PFSK-1 (cell line): ENCODE results near the gene OSBP.

Experiments
- FOXP2 ChIP-seq: optimal IDR thresholded peaks from 2 replicates; pipeline ENCODE3; 2011; ENCODE audit warnings: borderline replicate concordance, control low read depth, inconsistent platforms; ENCODE audit not compliant: insufficient read depth; ENCODE audit errors: extremely low read length, extremely low read depth
- POLR2AphosphoS5 ChIP-seq: IDR thresholded peaks from 2 replicates; pipeline ENCODE4 v1.6.1; 2012; ENCODE audit warnings: low read depth, mild to moderate bottlenecking, control low read depth, low read length, moderate library complexity
- REST ChIP-seq, 2 experiments: IDR thresholded peaks; 2 replicates each; pipeline versions ENCODE4 v1.6.1 to v1.8.0; 2011 to 2012; ENCODE audit warnings: low read depth in 2 of 2, low read length in 2 of 2, control low read depth in 1 of 2, inconsistent platforms in 1 of 2, mild to moderate bottlenecking in 1 of 2, moderate library complexity in 1 of 2; ENCODE audit not compliant: insufficient read depth in 1 of 2
- SIN3A ChIP-seq: IDR thresholded peaks from 2 replicates; pipeline ENCODE4 v1.6.1; 2012; ENCODE audit warnings: mild to moderate bottlenecking, low read length, moderate library complexity, borderline replicate concordance; ENCODE audit not compliant: insufficient read depth
- TAF1 ChIP-seq: IDR thresholded peaks from 2 replicates; pipeline ENCODE4 v1.6.1; 2012; ENCODE audit warnings: low read length, control low read depth, borderline replicate concordance; ENCODE audit not compliant: insufficient read depth

Gene OSBP

GRCh38 chr11:59600234-59600633, 15.3 kb downstream of the OSBP start:
- no peak for TF ChIP-seq POLR2AphosphoS5

GRCh38 chr11:59598961-59599360, 16.6 kb downstream of the OSBP start:
- TF ChIP-seq FOXP2: no peak

- no peak for TF ChIP-seq REST (IDR thresholded peaks at IDR 0.05; ENCODE audit: insufficient read depth in 1 of 2, low read depth in 2 of 2, low read length in 2 of 2)
Observed at GRCh38 chr11:59584294-59584693, 31.3 kb downstream of the OSBP start.

- TF ChIP-seq POLR2AphosphoS5 (no peak), SIN3A (no peak), FOXP2 (no peak), TAF1 (no peak), REST (IDR thresholded peaks at IDR 0.05; ENCODE audit: insufficient read depth in 1 of 2, low read depth in 2 of 2, low read length in 2 of 2) (no peak)
Observed at GRCh38 chr11:59582006-59582405, 33.6 kb downstream of the OSBP start.

GRCh38 chr11:59578369-59578768, 37.2 kb downstream of the OSBP start:
- no peak for TF ChIP-seq SIN3A
- no peak for TF ChIP-seq POLR2AphosphoS5
- TF ChIP-seq FOXP2: no peak
- TF ChIP-seq REST (IDR thresholded peaks at IDR 0.05; ENCODE audit: insufficient read depth in 1 of 2, low read depth in 2 of 2, low read length in 2 of 2): no peak
- TF ChIP-seq TAF1: no peak

GRCh38 chr11:59575505-59575904, 40.1 kb downstream of the OSBP start:
- TF ChIP-seq FOXP2: no peak
- TF ChIP-seq SIN3A: no peak
- no peak for TF ChIP-seq POLR2AphosphoS5
- TF ChIP-seq REST (IDR thresholded peaks at IDR 0.05; ENCODE audit: insufficient read depth in 1 of 2, low read depth in 2 of 2, low read length in 2 of 2): no peak
- no peak for TF ChIP-seq TAF1
